Stimulated activated CD4-positive, alpha-beta T cell treated with anti-CD3 and anti-CD28 coated beads, Interleukin-1b, Interleukin-23, amount 100 ng/mL, for 24 hours (primary cell): ENCODE measurements around the gene ERMAP.
"Not testable (repeated sequence)": the region's sequence is repeated elsewhere in the genome, so short reads cannot be mapped to it uniquely, and the experiment has no call there.

Source experiments
- DNase-seq, 4 experiments: peaks; one replicate each; pipeline ENCODE4 v3.0.0-alpha.2; 2020; ENCODE audit warnings: low read depth in 4 of 4, low spot score in 1 of 4

Gene ERMAP

DNA sequence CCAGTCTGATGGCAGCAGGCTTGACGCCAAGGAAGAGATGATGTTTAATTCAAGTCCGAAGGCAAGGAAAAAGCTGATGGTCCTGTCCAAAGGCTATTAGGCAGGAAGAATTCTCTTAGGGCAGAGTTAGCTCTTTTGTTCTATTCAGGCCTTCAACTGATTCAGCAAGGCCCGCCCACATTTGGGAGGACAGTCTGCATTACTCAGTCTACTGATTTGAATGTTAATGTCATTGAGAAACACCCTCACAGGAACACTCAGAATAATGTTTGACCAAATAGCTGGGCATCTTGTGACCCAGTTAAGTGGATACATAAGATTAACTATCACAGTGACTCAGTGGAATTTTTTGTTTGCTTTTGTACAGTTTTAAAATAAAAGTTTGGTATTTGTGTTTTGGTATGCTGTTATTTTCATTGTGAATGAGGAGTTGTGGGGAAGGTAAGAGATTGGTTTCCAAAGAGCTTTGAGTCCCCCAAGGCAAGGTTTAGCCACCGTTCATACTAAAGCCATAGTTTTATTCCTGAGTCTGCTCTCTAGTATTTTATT lies 27.7 kb downstream of the ERMAP start:
- no peak for DNase-seq

DNA sequence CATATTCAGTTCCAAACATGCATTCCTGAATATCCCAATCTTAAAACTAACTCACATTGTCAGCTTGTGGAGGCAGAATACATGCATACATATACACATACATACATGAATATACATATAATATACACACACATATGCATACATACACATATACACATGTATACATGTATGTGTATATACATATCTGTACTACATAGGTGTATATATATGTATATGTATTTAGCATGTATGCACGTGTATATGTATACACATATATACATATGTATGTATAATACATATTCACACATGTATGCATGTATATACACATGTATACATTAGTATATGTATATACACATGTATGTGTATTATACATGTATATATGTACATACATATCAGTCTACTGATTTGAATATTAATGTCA lies 28.3 kb downstream of the ERMAP start:
- no peak for DNase-seq

- no peak for DNase-seq
These were observed 28.9 kb downstream of the ERMAP start for GRCh38 chr1:42845866-42846256.

- DNase-seq: peak; percentile 57 to 84 (median 75)
These were observed 29.6 kb downstream of the ERMAP start, which contains the start of gene ZNF691 for GRCh38 chr1:42846257-42847110. TSS of gene ZNF691 (plus strand) at chr1:42846613. CDS start at chr1:42849659, 3,046 bp downstream.

- no peak for DNase-seq
These were observed 30.2 kb downstream of the ERMAP start for GRCh38 chr1:42847111-42847595.

- DNase-seq: peak in 1 of 4 experiments; percentile 14
These were observed 31.0 kb downstream of the ERMAP start for GRCh38 chr1:42847721-42848460.

GRCh38 chr1:42848823-42849537 lies 32.1 kb downstream of the ERMAP start:
- DNase-seq: no peak

DNA sequence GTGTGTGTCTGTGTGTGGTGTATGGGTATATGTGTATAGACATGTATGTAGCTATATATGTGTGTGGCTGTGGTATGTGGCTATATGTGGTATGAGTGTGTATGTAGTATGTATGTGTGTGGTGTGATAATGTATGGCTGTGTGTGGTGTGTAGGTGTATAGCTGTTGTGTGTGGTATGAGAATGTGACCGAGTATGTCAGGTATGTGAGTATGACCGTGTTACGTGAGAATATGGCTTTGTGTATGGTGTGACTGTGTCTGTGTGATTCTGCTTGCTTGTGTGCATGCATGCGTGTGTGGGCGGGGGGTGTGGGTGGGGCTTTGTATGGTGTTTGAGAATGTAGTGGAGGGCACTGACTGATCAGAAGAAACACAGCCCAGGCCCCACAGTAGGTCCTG lies 33.0 kb downstream of the ERMAP start:
- DNase-seq: no peak

- DNase-seq: no peak
These were observed 34.5 kb downstream of the ERMAP start for GRCh38 chr1:42851420-42851819.

- no peak for DNase-seq
These were observed 35.2 kb downstream of the ERMAP start for GRCh38 chr1:42851960-42852607.

GRCh38 chr1:42852608-42852980 lies 35.7 kb downstream of the ERMAP start:
- DNase-seq: no peak

- DNase-seq: no peak
These were observed 36.4 kb downstream of the ERMAP start for GRCh38 chr1:42853116-42853884.

DNA sequence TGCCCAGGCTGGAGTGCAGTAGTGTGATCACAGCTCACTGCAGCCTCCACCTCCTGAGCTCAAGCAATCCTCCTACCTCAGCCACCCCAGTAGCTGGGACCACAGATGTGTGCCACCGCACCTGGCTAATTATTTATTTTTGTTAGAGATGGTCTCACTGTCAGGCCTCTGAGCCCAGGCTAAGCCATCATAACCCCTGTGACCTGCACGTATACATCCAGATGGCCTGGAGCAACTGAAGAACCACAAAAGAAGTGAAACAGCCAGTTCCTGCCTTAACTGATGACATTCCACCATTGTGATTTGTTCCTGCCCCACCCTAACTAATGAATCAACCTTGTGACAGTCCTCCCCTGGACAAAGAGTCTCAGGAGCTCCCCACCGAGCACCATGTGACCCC lies 39.6 kb downstream of the ERMAP start:
- DNase-seq: not testable (repeated sequence)

- DNase-seq: not testable (repeated sequence)
These were observed 42.4 kb downstream of the ERMAP start for GRCh38 chr1:42859366-42859765.

DNA sequence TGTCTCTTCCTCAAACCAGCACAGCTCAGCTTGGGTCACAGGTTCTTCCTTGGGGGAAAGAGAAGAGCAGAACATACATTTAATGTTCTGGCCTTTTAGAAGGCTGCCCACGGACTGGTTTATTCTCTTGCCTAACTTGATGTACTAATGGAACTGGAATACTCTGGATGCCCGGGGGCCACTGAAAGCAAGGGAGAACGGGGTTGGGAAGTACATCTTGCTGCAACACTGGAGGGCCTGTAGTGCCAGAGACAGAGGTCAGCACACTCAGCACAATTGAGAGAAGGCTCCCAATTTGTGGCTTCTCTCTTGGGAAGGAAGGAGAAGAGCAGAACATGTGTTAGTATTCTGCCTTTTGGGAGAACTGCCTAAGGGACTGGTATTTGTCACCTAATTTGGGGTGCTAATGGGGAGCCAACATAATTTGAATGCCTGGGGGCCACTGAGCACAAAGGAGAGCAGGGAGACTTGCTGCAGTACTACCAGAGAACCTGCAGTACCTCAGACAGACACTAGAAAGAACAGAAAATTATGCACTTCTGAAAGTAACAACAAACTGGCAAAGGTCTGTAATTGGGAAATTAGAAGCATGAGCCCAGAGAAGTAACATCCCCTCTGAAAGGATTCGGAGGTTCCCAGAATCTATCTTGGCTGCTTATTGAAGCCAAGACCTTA lies 43.6 kb downstream of the ERMAP start:
- no peak for DNase-seq

- no peak for DNase-seq
These were observed 44.1 kb downstream of the ERMAP start for GRCh38 chr1:42861014-42861399.

DNA sequence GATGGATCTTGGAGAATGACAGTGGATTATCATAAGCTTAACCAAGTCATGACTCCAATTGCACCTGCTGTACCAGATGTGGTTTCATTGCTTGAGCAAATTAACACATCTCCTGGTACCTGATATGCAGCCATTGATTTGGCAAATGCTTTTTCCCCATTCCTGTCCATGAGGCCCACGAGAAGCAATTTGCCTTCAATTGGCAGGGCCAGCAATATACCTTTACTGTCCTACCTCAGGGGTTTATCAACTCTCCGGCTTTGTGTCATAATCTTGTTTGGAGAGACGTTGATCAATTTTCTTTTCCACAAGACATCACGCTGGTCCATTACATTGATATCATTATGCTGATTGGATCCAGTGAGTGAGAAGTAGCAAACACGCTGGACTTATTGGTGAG lies 49.6 kb downstream of the ERMAP start:
- DNase-seq: no peak

DNA sequence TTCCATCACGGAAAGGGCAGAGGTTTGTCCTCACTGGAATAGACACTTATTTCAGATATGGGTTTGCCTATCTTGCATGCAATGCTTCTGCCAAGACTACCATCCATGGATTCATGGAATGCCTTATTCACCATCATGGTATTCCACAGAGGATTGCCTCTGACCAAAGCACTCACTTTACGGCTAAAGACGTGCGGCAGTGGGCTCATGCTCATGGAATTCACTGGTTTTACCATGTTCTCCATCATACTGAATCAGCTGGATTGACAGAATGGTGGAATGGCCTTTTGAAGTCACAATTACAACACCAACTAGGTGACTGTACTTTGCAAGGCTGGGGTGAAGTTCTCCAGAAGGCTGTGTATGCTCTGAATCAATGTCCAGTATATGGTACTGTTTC lies 51.5 kb downstream of the ERMAP start:
- DNase-seq: not testable (repeated sequence)

GRCh38 chr1:42869254-42869653 lies 52.3 kb downstream of the ERMAP start:
- DNase-seq: not testable (repeated sequence)
